SK-N-SH treated with all-trans-retinoic acid at 6 μM for 48 hours (cell line): Measurements from ENCODE around the gene BEX3.

Experiments used
- ATAC-seq: fragments of 200-7000 bp; cut with Tn5 transposase; 3 replicates; pipeline ENCODE4 v1.9.1; 2020; ENCODE audit warnings: mild to moderate bottlenecking, moderate library complexity
- ARNTL ChIP-seq: fragments of 450-650 bp; formaldehyde crosslinking; IDR thresholded peaks from 2 replicates; pipeline ENCODE4 v1.5.0; 2020; ENCODE audit warnings: low read depth, mild to moderate bottlenecking, moderate library complexity, borderline replicate concordance
- BACH2 ChIP-seq: fragments of 250-450 bp; sonication (Bioruptor Pico); IDR thresholded peaks from 2 replicates; pipeline ENCODE4 v1.9.0; 2021; ENCODE audit warnings: mild to moderate bottlenecking, borderline replicate concordance
- CREB5 ChIP-seq: fragments of 250-450 bp; sonication (Bioruptor Pico); IDR thresholded peaks from 2 replicates; pipeline ENCODE4 v1.5.1; 2020; ENCODE audit warnings: low read depth, mild to moderate bottlenecking, moderate library complexity
- CSDC2 ChIP-seq: fragments of 250-450 bp; sonication (Bioruptor Pico); IDR thresholded peaks from 2 replicates; pipeline ENCODE4 v1.5.0; 2020; ENCODE audit warnings: mild to moderate bottlenecking, moderate library complexity
- CSRNP3 ChIP-seq: fragments of 250-450 bp; sonication (Bioruptor Pico); IDR thresholded peaks from 2 replicates; pipeline ENCODE4 v1.5.1; 2021; ENCODE audit warnings: mild to moderate bottlenecking, moderate library complexity
- ESRRG ChIP-seq: fragments of 250-450 bp; sonication (Bioruptor Pico); IDR thresholded peaks from 2 replicates; pipeline ENCODE4 v1.6.1; 2021; ENCODE audit warnings: mild to moderate bottlenecking
- GLIS3 ChIP-seq: fragments of 250-450 bp; sonication (Bioruptor Pico); IDR thresholded peaks from 2 replicates; pipeline ENCODE4 v1.5.0; 2020; ENCODE audit warnings: mild to moderate bottlenecking, moderate library complexity
- ISL1 ChIP-seq: fragments of 250-450 bp; sonication (Bioruptor Pico); IDR thresholded peaks from 2 replicates; pipeline ENCODE4 v2.1.2; 2022; ENCODE audit warnings: mild to moderate bottlenecking, moderate library complexity
- OSR1 ChIP-seq: fragments of 250-450 bp; sonication (Bioruptor Pico); IDR thresholded peaks from 2 replicates; pipeline ENCODE4 v1.8.0; 2022; ENCODE audit warnings: moderate library complexity, mild to moderate bottlenecking, inconsistent platforms
- PATZ1 ChIP-seq: fragments of 250-450 bp; sonication (Bioruptor Pico); IDR thresholded peaks from 2 replicates; pipeline ENCODE4 v1.8.0; 2020; ENCODE audit warnings: mild to moderate bottlenecking, moderate library complexity, borderline replicate concordance
- POU6F1 ChIP-seq: fragments of 250-450 bp; sonication (Bioruptor Pico); IDR thresholded peaks from 2 replicates; pipeline ENCODE4 v1.8.0; 2021; ENCODE audit warnings: low read depth, mild to moderate bottlenecking, moderate library complexity, borderline replicate concordance
- RARB ChIP-seq: fragments of 250-450 bp; sonication (Bioruptor Pico); IDR thresholded peaks from 2 replicates; pipeline ENCODE4 v1.8.0; 2021; ENCODE audit warnings: mild to moderate bottlenecking, moderate library complexity
- SNAI2 ChIP-seq: fragments of 250-450 bp; sonication (Bioruptor Pico); IDR thresholded peaks from 2 replicates; pipeline ENCODE4 v1.5.0; 2020; ENCODE audit warnings: mild to moderate bottlenecking, moderate library complexity
- TCF4 ChIP-seq: fragments of 250-450 bp; sonication (Bioruptor Pico); IDR thresholded peaks from 2 replicates; pipeline ENCODE4 v1.8.0; 2021; ENCODE audit warnings: mild to moderate bottlenecking, moderate library complexity, borderline replicate concordance
- TOX ChIP-seq: fragments of 250-450 bp; sonication (Bioruptor Pico); IDR thresholded peaks from 2 replicates; pipeline ENCODE4 v1.8.0; 2021; ENCODE audit warnings: mild to moderate bottlenecking, moderate library complexity, borderline replicate concordance
- TSHZ2 ChIP-seq: fragments of 250-450 bp; sonication (Bioruptor Pico); IDR thresholded peaks from 2 replicates; pipeline ENCODE4 v1.5.0; 2020; ENCODE audit warnings: mild to moderate bottlenecking, moderate library complexity
- ZC3H10 ChIP-seq: fragments of 250-450 bp; sonication (Bioruptor Pico); IDR thresholded peaks from 2 replicates; pipeline ENCODE4 v1.5.1; 2021; ENCODE audit warnings: mild to moderate bottlenecking, moderate library complexity
- ZFP3 ChIP-seq: fragments of 250-450 bp; sonication (Bioruptor Pico); IDR thresholded peaks from 2 replicates; pipeline ENCODE4 v1.5.0; 2020; ENCODE audit warnings: mild to moderate bottlenecking, moderate library complexity
- ZFP30 ChIP-seq: fragments of 450-650 bp; formaldehyde crosslinking; IDR thresholded peaks from 2 replicates; pipeline ENCODE4 v1.5.0; 2022; ENCODE audit warnings: mild to moderate bottlenecking, moderate library complexity
- ZNF565 ChIP-seq: fragments of 450-650 bp; formaldehyde crosslinking; conservative IDR thresholded peaks from 2 replicates; pipeline ENCODE4 v1.5.0; 2020; ENCODE audit warnings: low read depth, mild to moderate bottlenecking, moderate library complexity
- ZNF70 ChIP-seq: fragments of 450-650 bp; formaldehyde crosslinking; IDR thresholded peaks from 2 replicates; pipeline ENCODE4 v1.5.0; 2020; ENCODE audit warnings: mild to moderate bottlenecking, moderate library complexity
- ZNF8 ChIP-seq: fragments of 450-650 bp; formaldehyde crosslinking; IDR thresholded peaks from 2 replicates; pipeline ENCODE4 v1.5.0; 2020; ENCODE audit warnings: mild to moderate bottlenecking, moderate library complexity

BEX3 gene

GRCh38 chrX:103400931-103401330 is 24.6 kb downstream of the BEX3 start:
- no peak for TF ChIP-seq POU6F1 (CRISPR knock-in tag)
- TF ChIP-seq ARNTL, result no peak
- no peak for TF ChIP-seq ZNF565 (CRISPR knock-in tag)
- no peak for TF ChIP-seq ZFP30 (CRISPR knock-in tag)
- no peak for TF ChIP-seq ESRRG (CRISPR knock-in tag)
- TF ChIP-seq ZFP3, result no peak
- TF ChIP-seq ZNF70 (CRISPR knock-in tag), result no peak
- no peak for TF ChIP-seq ZC3H10 (CRISPR knock-in tag)
- no peak for TF ChIP-seq TCF4 (CRISPR knock-in tag)
- TF ChIP-seq BACH2 (CRISPR knock-in tag), result no peak
- TF ChIP-seq SNAI2, result no peak
- no peak for ATAC-seq

GRCh38 chrX:103404231-103405008 is 28.1 kb downstream of the BEX3 start:
- TF ChIP-seq GLIS3 (CRISPR knock-in tag) (no peak), ZFP3 (no peak), ZNF565 (CRISPR knock-in tag) (no peak), ZC3H10 (CRISPR knock-in tag) (no peak), ISL1 (CRISPR knock-in tag) (no peak), TOX (CRISPR knock-in tag) (no peak)
- TF ChIP-seq, all 23 proteins: peak for 0
- peak; percentile 93 for ATAC-seq

- peak; percentile 52; the same call in 1 of the 3 replicates for ATAC-seq
- TF ChIP-seq ESRRG (CRISPR knock-in tag), result no peak
- TF ChIP-seq CSRNP3 (CRISPR knock-in tag), result no peak
- no peak for TF ChIP-seq ZC3H10 (CRISPR knock-in tag)
- TF ChIP-seq RARB (CRISPR knock-in tag), result no peak
- no peak for TF ChIP-seq PATZ1 (CRISPR knock-in tag)
- TF ChIP-seq TCF4 (CRISPR knock-in tag), result no peak
- TF ChIP-seq OSR1 (CRISPR knock-in tag), result no peak
- no peak for TF ChIP-seq BACH2 (CRISPR knock-in tag)
- no peak for TF ChIP-seq ISL1 (CRISPR knock-in tag)
- no peak for TF ChIP-seq ZFP30 (CRISPR knock-in tag)
- no peak for TF ChIP-seq TSHZ2 (CRISPR knock-in tag)
- no peak for TF ChIP-seq ZNF8 (CRISPR knock-in tag)
- TF ChIP-seq CREB5 (CRISPR knock-in tag), result no peak
- TF ChIP-seq ZNF70 (CRISPR knock-in tag), result no peak
- no peak for TF ChIP-seq ZFP3
- TF ChIP-seq CSDC2, result no peak
- TF ChIP-seq POU6F1 (CRISPR knock-in tag), result no peak
Measured at GRCh38 chrX:103405009-103405333, 28.6 kb downstream of the BEX3 start.
